Measurements from ENCODE around the gene RHOA. TPM values are rescaled to one million over a fixed set of nuclear protein-coding genes. Genes with fewer than 3 reads are reported as not detected.
"Not testable (repeated sequence)": the region's sequence is repeated elsewhere in the genome, so short reads cannot be mapped to it uniquely, and the experiment has no call there.

Gene RHOA
- total and polyA plus RNA-seq, 2 of the 13 experiments (the other 11 are each of a cell fraction or from before 2014, with no cell fraction given), result 131 to 177 TPM

DNA sequence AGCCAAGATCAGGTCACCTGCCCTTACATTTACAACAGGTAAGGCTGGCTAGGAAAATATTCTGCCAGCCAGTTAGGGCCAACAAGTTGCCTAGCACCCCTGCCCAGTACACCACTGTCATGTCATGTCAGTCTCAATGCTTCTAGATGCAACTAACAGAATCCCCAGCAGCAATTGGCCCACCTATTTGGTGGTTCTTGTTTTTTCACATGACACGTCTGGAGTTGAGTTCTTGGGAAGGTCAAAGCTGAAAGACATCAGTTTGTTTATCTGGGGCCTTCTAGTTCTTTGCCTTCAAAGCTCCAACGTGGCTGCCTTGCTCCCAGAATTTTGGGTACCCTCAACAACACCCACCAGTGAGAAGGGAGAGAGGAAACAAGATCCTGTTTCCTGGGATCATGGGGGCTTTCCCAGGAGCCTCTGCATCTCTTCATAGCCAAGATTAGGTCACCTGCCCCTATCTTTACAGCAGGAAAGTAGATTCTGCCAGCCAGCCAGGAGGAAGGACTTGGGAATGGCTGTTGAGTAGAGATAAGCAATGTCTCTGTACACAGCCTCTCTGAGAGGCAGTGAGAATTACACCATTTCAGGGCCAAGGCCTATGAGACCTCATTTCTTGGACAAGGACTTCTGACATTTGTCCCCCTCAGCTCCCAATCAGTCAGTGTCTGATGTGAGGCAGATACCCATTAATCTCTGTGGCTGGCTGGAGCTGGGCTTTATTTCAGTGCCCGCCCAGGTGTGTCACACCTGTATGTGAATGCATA lies 62.2 kb downstream of the RHOA start:
- peak; percentile 23 for ATAC-seq
- Histone ChIP-seq H3K4me3 (replicated peaks in 1 of 3; ENCODE audit: insufficient read depth in 1 of 3, low read depth in 2 of 3, low read length in 3 of 3) (0 out of 6 replicates have a peak overlapping the region, but pooled peaks of 1 of the 3 experiments have one; percentile 7), H3K9ac (ENCODE audit: insufficient read depth, low read depth, low read length) (no peak overlapping the region), H3K79me2 (ENCODE audit: insufficient read depth, low read length) (no peaks in the 10 kb centered on the region), H2AFZ (ENCODE audit: low read length) (peak overlapping the region; percentile 47), H3K4me1 (ENCODE audit: insufficient read depth, low read length) (peaks cover 81% of the 10 kb centered on the region), H3K36me3 (replicated peaks in 1 of 2; ENCODE audit: control insufficient read depth in 1 of 2, insufficient read depth in 2 of 2, low read length in 2 of 2) (no peaks in the 10 kb centered on the region), H3K9me3 (ENCODE audit: low read length) (no peaks in the 10 kb centered on the region), H3K27ac (ENCODE audit: extremely low read length, insufficient read depth, low read length) (peak overlapping the region; percentile 53), H3K4me2 (ENCODE audit: low read depth, low read length) (peak overlapping the region; percentile 63), H3K27me3 (ENCODE audit: control insufficient read depth in 1 of 2, insufficient read depth in 2 of 2, low read length in 2 of 2) (no peaks in the 10 kb centered on the region), H4K20me1 (ENCODE audit: insufficient read depth, low read length) (no peaks in the 10 kb centered on the region)
- no peak for DNase-seq (ENCODE audit: low spot score)
- no TSS peak for BruUV-seq (replicated peaks)
- in situ Hi-C loops (cut with HindIII; ENCODE audit: extremely low pct_ligation_motif_present, low pct_unique_long_range_greater_than_20kb) (loop anchor here (25.0 kb wide), 1 partner anchor 88 kb away; the partner anchor contains the start of gene NICN1), intact Hi-C loops (cut with micrococcal nuclease; ENCODE audit: unreplicated experiment) (no loop called here)
- POLR2A ChIA-PET, result interaction anchor here (0.6 to 5.3 kb wide), 2 partner anchors 10 kb away, joined by 3 to 50 read pairs; partner anchors contain the start of gene USP4
- FAIRE-seq, result no peak
- CTCF ChIA-PET (ENCODE audit: low intra/inter-chr PET ratio, low total read pairs), result interaction anchor here (0.9 kb wide), 1 partner anchor 9 kb away, joined by 3 read pairs; no protein-coding TSS in a partner anchor
- TF ChIP-seq SETDB1 (CRISPR knock-in tag; IDR thresholded peaks at IDR 0.05; ENCODE audit: borderline replicate concordance) (0 out of 2 replicates have a peak, but pooled peaks have one; percentile 10), SAP130 (CRISPR knock-in tag; IDR thresholded peaks at IDR 0.05; ENCODE audit: low read depth) (0 out of 2 replicates have a peak, but pooled peaks have one; percentile 1), ZNF605 (CRISPR knock-in tag; IDR thresholded peaks at IDR 0.05) (no peak), ZFY (CRISPR knock-in tag; IDR thresholded peaks at IDR 0.05) (0 out of 2 replicates have a peak, but pooled peaks have one; percentile 13), AGO2 (optimal IDR thresholded peaks at IDR 0.05; ENCODE audit: low read depth, low read length) (no peak)
- WGBS (ENCODE audit: low lambda C conversion rate), result 33% methylated on average over 3 of the region's 3 CpGs

- H3K36me3 ChIP-seq (replicated peaks in 1 of 2; ENCODE audit: control insufficient read depth in 1 of 2, insufficient read depth in 2 of 2, low read length in 2 of 2); H3K4me2 ChIP-seq (ENCODE audit: low read depth, low read length); BruUV-seq (replicated peaks); H3K79me2 ChIP-seq (ENCODE audit: insufficient read depth, low read length); H2AFZ ChIP-seq (ENCODE audit: low read length); H4K20me1 ChIP-seq (ENCODE audit: insufficient read depth, low read length); H3K9me3 ChIP-seq (ENCODE audit: low read length); FAIRE-seq; DNase-seq (ENCODE audit: low spot score); intact Hi-C loops (cut with micrococcal nuclease; ENCODE audit: unreplicated experiment); H3K9ac ChIP-seq (ENCODE audit: insufficient read depth, low read depth, low read length); H3K27me3 ChIP-seq (ENCODE audit: control insufficient read depth in 1 of 2, insufficient read depth in 2 of 2, low read length in 2 of 2); ATAC-seq; H3K4me3 ChIP-seq (replicated peaks in 1 of 3; ENCODE audit: insufficient read depth in 1 of 3, low read depth in 2 of 3, low read length in 3 of 3): not testable (repeated sequence)
- peak overlapping the region; percentile 53 for H3K27ac ChIP-seq (ENCODE audit: extremely low read length, insufficient read depth, low read length)
- in situ Hi-C loops (cut with HindIII; ENCODE audit: extremely low pct_ligation_motif_present, low pct_unique_long_range_greater_than_20kb), result loop anchor here (25.0 kb wide), 1 partner anchor 89 kb away; the partner anchor contains the start of gene NICN1
- H3K4me1 ChIP-seq (ENCODE audit: insufficient read depth, low read length), result peaks cover 91% of the 10 kb centered on the region
- ChIA-PET CTCF (ENCODE audit: low intra/inter-chr PET ratio, low total read pairs) (interaction anchor here (0.9 kb wide), 1 partner anchor 8 kb away, joined by 3 read pairs; no protein-coding TSS in a partner anchor), POLR2A (interaction anchor here (1.2 to 5.3 kb wide), 5 partner anchors 9 to 81 kb away, joined by 4 to 50 read pairs (median 10); partner anchors contain the start of genes GPX1, NICN1, RHOA and TCTA)
- 87% methylated on average over 12 of the region's 12 CpGs for WGBS (ENCODE audit: low lambda C conversion rate)
- TF ChIP-seq ZNF501 (CRISPR knock-in tag; IDR thresholded peaks at IDR 0.05), result 0 out of 2 replicates have a peak, but pooled peaks have one; percentile 4
- TF ChIP-seq ZNF460 (CRISPR knock-in tag; IDR thresholded peaks at IDR 0.05; ENCODE audit: borderline replicate concordance), result peak; percentile 63
Observed at GRCh38 chr3:49348361-49348760, 63.4 kb downstream of the RHOA start.
